GM19395 (cell line): ENCODE measurements around the gene SORL1.

Source experiments
- ATAC-seq: cut with Tn5 transposase; IDR thresholded peaks from one replicate; pipeline ENCODE4 v1.9.1; 2021; ENCODE audit warnings: mild to moderate bottlenecking, moderate library complexity; ENCODE audit not compliant: unreplicated experiment

Gene SORL1

DNA sequence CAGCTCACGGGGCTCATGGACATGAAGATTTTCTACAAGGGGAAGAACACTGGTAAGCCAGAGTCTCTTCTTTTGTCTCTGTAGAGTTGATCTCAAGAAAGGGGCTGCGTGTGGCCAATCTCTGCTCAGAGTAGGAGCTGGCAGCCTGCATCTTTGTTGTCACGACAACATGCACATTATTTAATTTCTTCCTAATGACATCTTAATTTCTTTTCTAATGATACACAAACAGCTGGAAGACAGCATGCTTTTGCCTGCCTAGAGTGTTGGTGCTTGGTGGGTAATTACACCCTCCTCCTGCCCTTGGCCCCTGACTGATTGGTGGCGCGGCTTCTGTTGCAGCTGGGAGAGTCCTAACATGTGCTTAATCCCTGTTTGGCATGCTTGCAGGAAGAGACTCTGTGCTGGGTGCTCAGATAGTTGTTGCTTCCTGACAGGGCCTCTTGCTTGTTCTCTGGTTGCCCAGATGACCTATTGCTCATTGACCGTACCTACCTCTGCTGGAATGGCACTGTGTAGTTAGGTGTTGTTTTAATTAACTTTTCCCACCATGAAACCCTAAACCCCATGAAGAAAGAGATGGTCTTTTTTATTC is 107.6 kb downstream of the SORL1 start:
- no peak for ATAC-seq

DNA sequence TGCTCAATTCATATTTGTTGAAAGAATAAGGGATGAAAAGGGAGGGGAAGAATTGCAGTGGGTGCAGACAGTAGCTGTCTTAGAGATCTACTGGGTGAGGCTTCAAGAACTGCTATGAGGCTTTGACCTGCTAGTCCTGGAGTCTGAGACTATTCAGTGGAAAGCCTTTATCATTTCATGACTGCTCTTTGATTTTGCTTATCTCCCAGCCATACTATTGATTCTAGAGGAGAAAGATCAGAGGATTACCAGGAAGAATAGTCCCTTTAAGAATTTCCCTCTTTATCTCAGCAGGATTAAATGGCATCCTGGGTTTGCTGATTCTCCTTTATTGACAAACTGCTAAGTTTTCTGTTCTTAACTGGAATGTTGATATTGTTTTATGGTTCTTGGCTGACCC is 108.1 kb downstream of the SORL1 start:
- ATAC-seq: no peak

DNA sequence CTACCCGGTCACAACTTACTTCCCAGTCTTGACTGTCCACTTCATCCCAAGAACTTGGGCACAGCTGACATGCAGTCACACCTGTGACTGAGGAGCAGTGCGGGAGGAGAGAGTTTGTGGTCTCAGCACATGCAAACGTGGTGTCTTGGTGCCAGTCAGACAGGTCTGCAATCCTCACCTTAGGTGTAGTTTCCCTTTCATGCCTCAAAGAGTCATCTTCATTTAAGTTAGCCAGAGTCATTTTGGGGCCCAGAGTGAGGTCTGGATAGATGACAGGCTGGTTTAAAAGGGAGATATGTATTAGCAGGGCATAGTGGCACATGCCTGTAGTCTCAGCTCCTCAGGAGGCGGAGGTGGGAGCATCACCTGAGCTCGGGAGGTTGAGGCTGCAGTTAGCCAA is 109.1 kb downstream of the SORL1 start:
- no peak for ATAC-seq

DNA sequence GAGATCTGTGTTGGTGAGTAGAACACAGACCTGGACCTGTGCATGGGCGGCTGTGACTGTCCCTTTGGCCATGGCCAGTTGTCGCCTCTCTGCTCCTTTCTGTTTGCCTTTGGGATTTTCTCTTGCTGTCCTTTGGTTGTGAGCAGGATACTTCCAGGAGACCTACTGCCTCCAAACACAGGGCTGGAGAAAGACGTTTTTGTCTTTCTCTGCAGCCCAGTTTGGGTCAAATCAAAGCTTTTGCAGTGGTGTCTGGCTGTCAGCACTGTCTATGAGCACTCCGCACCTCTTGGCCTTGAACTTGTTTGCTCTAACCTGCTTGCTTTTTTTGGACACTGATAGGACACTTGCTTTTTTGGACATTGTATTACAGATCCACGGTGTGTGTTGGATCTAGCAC is 109.6 kb downstream of the SORL1 start:
- no peak for ATAC-seq

DNA sequence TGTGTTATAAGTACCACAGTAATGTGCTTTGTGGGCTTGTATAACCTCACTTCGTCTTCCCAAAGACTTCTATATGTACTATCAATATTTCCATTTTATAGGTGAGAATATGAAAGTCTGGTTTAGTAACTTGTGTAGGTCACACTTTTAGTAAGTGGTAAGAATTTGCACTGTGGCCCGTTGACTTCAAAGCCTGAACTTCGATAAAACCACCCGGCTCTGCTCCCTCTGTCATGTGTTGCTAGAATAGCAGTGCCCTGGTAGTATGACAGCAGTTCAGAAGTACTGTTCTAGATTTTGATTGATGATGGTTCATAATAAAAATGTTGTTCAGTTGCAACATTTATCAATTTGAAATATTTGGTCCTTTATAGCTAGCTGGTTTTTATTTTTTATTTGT is 110.9 kb downstream of the SORL1 start:
- no peak for ATAC-seq

DNA sequence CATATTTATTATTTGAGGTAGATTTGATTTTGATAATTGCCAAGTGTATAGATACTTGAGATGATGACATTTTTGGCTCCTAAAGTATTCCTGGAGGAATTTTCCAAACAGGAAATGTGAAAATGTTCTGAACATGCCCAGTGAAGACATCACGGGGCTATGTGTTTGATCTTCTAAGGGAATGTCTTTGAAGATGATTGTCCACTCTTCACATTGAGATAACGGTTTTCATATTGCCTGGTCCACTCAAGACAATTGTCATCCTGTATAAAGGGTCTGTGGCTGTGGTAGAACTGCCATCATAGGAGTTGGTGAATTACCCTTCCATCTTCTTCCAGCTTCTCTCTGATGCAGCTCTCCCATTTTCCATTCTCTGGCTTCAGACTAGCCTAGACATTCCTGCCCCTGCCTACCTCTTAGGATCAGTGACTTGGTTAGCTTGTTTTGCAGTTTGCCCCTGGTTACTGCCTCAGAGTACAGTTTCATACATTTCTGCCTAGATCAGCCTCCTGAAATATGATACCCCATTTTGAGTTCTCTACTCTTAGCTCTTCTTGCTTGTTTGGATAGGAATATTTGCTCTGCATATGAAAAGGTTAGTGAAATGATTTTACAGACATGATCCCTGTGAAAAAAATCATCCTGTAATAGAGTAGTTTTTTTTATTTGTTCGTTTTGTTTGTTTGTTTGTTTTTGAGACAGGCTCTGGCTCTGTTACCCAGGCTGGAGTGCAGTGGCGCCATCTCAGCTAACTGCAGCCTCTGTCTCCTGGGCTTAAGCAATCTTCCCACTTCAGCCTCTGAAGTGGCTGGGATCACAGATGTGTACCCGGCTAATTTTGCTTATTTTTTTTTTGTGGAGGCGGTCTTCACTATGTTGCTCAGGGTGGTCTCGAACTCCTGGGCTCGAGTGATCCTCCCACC is 112.0 kb downstream of the SORL1 start:
- no peak for ATAC-seq

DNA sequence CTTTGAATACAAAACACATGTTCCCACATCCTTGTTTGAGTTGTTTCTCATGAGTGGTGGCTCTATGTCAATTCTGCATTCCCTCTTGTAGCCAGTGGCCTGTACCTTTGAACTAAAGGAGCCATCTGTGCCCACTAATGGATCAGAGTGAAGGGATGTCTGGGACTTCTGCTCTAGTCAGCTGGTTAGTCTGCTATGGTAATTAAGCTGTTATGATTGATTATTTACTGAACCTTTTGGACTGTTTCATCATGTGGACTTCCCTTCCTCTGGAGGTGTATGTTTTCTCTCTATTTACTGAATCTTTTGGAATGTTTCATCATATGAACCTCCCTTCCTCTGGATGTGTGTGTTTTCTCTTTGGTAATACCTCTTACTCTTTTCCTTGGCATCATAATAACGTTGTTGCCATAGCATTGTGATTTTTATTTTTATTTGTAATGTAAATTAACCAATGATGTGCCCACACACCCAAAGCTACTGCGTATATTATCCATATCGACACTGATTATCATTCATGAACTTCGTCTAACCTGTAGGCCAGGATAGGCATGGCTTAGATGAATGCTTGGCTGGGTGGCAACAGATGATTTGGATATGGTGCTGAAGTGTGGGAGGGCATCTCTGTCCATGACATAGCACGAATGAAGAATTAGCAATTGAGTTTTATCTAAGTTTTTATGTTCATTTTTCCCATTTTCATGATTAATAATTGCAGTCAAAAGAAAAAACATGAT is 113.0 kb downstream of the SORL1 start:
- no peak for ATAC-seq

DNA sequence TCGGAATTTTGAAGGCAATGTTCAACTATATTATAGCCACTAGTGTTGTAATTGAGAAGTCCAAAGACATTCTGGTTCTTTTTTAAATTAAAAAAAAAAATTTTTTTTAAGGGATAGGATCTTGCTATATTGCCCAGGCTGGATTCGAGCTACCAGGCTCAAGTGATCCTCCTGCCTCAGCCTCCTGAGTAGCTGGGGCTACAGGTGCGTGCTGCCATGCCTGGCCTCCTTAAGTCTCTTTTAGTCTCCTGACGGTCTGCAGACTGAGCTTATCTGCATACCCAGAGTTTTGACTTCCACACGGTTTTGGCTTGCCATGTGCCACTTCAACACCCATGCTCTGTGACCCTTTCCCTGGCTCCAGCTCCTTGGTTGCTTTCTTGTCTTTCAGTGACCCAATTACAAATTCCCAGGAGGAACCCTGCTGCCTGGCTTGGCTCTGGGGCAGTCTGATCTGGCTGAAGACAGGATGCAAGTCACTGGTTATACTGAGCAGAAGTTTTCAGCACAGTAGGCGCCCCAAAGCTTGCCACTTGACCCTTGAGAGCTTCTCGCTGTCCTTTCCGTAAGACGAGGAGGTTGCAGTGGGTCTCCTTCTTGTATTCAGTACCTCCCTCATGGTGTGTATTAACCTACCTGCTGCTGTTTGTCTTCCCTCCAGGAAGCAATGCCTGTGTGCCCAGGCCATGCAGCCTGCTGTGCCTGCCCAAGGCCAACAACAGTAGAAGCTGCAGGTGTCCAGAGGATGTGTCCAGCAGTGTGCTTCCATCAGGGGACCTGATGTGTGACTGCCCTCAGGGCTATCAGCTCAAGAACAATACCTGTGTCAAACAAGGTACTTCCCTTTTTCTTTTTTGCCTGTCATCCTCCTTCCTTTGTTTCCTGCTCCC is 114.4 kb downstream of the SORL1 start:
- no peak for ATAC-seq

DNA sequence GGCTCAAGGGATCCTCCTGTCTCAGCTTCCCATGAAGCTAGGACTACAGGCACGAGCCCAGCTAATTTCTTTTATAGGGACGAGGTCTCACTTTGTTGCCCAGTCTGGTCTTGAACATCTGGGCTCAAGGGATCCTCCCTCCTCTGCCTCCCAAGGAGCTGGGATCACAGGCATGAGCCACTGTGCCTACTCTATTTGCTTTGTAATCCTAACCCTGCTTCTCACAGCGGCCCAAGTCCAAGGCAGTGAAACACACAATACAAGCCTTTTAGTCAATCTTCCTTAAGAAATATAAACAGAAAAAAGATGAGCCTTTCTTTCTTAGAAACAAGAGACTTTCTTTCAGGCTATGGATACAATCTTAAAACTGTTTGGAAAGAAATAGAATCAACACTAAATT is 115.9 kb downstream of the SORL1 start:
- no peak for ATAC-seq

DNA sequence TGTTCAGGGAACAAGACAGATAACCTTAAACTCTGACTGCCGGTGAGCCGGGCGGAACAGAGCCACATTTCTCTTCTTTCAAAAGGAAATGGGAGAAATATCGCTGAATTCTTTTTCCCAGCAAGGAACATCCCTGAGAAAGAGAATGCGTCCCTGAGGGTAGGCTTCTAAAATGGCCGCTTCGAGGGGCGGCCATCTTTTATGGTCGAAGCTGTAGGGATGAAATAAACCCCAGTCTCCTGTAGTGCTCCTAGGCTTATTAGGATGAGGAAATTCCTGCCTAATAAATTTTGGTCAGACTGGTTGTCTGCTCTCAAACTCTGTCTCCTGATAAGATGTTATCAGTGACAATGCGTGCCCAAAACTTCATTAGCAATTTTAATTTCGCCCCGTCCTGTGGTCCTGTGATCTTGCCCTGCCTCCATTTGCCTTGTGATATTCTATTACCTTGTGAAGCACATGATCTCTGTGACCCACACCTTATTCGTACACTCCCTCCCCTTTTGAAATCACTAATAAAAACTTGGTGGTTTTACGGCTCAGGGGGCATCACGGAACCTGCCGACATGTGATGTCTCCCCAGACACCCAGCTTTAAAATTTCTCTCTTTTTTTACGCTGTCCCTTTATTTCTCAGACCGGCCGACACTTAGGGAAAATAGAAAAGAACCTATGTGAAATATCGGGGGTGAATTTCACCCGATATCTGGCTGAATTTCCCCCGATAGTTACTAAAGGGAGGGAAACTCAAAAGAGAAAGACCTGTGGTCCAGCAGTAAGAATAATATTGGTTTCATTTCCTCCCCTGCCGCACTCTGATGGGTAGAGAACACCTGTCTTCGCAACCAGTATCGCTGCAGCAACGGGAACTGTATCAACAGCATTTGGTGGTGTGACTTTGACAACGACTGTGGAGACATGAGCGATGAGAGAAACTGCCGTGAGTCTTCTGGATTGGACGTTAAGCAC is 117.5 kb downstream of the SORL1 start:
- ATAC-seq: peak; percentile 99

DNA sequence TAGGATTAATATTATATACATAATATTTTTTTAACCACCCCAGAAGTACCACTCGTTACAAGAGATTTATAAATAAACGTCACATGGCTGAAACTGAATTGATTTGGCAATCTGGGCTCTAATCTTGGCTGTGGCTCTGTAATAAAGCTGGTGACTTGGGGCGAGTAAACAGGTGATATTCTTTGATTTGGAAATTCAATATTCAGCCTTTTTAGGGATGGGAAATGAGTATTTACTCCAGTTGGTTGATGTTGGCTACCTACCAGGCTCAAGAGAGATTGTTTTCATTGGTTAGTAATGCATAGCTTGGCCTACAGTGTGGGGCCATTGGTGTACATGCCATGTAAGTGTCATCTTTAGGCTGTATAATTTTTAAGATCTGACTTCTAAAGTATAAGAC is 118.3 kb downstream of the SORL1 start:
- ATAC-seq: no peak

DNA sequence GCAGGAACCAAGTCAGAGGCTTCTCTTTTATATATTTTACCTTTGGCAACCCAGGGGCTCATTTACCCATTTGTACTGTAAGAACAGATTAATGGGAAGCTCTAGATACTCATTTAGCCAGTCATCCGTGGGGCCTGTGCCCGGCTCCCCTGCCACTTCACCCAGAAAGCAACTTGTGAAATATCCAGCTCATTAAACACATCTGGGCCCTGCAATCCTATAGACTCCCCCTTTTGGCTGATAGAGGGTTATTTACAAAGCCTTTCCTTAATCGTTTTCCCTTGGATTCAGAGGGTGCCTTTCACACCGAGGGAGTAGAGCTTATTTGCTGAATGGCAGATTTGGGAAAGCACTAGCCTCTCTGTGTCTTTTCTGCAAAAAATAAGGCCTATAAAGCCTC is 119.4 kb downstream of the SORL1 start:
- ATAC-seq: no peak

DNA sequence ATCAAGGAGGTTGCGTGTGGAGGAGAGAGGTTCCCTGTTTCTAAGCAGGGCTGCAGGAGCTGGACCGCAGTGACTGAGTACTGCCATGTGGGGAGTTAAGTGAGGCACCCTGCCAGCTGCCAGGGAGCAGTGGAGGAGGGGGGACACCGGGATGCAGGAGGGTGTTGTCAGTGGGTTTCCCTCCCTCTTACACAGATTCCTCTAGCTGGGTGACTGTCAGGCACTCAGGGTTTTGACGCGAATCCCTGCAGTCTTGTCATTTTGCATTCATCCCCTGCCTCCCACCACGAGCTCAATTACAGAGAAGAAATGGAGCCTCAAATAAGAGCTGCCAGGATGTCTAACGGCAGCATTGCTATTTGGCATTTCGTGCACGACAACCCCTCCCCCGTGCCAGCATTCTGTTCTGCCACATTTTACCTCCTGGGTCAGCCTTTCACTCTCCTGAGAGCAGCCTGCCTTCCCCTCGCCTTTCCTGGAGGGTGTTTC is 120.5 kb downstream of the SORL1 start:
- ATAC-seq: no peak

DNA sequence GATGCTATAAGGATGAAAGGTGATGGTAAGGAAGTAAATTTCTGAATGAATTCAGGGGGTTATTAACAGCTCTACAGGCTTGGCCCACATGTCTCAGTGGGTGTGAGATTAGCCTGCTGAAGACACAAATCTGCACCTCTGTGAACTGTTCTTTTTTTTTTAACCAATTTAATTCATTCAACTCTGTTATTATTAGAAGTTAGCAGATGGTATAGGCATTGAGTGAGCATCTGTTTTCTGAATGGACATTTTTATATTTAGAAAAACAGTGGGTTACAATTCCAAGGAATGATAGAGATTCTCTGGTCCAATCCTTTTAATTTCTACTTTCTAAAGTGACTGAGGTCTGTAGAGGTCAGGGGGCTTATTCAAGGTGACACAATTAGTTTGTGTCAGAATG is 122.7 kb downstream of the SORL1 start:
- ATAC-seq: no peak

DNA sequence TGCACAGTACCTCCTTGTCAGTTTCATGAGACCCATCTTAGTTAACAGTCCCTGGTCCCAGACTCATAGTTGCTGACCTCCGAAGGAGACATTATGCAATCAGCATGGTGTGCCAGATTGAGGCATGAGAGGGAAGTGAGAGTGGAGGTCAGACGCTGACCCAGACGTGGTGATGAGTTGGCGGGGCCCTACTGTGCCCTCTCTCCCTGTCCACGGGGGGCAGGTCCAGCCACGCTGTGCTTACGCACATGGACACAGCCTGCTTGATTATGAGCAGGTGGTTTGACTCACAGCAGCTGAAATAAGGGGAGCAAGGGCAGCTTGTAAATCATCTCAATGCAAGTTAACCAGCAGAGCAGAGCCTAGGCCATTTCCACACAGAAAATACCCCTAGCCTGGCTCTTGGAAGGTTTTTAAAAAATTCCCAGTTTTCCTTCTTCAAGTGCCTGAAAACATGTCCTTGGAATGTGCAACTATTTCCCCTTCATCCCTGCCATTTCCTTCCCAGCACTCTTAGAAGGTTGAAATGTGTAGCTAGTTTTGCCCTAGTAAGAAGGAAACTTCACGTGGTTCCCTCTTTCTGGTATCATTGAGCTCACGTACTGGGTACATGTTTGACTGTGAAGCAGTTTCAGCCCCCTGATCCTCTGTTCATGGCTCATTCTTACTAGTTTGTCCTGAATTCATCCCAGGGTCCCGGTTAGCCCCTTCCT is 123.3 kb downstream of the SORL1 start:
- ATAC-seq: peak; percentile 79

DNA sequence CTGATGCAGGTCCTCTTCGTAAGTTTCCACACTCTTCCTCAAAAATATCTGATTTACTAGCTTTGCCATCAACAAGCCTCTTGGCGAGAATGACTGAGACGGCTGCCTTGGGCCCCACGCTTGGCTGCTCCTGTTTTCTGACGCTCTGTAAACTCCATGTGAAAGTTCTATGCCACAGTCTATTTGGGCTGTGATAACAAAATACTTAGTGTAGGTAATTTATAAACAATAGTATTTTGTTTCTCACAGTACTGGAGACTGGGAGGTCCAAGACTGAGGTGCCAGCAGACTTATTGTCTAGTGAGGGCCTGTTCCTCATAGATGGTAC is 123.8 kb downstream of the SORL1 start:
- ATAC-seq: peak; percentile 45

DNA sequence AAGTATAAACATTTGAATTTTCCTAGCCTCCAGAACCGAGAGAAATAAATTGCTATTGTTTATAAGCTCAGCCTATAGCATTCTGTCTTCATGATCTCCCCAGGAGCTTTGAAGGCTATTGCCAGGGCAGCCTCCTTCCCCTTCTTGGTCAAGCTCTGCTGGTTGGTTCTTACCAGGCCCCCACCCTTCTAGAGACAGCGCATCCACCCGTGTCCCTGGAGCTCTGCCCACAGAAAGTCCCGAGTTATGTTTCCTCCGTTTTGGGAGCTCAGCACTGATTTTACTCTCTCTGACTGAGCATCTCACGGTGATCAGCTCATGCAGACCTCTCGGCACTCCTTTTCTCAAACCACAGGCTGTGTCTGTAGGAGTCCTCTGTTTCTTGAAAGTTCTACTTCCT is 124.4 kb downstream of the SORL1 start:
- no peak for ATAC-seq

DNA sequence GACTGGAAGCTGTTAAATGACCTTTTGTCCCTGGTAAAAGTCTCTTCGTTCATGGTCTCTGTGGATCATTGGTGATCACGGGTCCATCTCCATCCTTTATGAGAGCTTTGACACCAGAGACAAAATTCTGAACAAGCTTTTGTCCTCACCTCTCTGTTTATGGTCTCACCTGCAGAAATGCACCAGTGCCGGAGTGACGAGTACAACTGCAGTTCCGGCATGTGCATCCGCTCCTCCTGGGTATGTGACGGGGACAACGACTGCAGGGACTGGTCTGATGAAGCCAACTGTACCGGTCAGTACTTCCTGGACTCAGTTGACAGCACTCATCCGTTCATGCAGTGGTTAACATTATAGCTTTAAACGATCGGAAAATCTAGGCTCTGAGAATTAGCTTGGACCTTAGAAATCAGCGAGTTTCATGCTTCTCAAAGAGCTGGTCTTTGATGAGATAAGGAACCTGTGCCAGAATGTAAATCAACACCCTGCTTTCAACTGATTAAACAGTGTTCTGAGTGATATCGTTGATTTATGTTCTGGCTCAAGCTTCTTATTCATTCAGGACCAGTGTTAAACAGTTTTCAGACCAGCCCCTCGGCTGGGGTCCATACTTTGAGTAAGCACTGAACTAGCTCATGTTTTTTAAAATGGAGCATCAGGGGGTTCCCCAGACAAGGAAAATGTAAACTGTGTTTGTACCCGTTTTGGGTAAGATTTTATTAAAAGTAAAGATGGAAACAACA is 125.2 kb downstream of the SORL1 start:
- ATAC-seq: no peak
